ENCODE data around the gene DNAJC4. TPM values are rescaled to one million over a fixed set of nuclear protein-coding genes. Genes with fewer than 3 reads are reported as not detected.

The DNAJC4 gene
- total and polyA plus RNA-seq, 2 donors from 2014 or later = 31.1 to 102 TPM

GRCh38 chr11:64238999-64239398 is 8.7 kb downstream of the DNAJC4 start:
- Histone ChIP-seq H3K27ac (ENCODE audit: low read depth in 2 of 2, low read length in 2 of 2) (no peak overlapping the region), H3K4me3 (ENCODE audit: low read length in 3 of 3) (no peak overlapping the region), H3K9me3 (ENCODE audit: control insufficient read depth in 2 of 3, insufficient read depth in 1 of 3, low read length in 3 of 3) (no peaks in the 10 kb centered on the region), H3K9ac (ENCODE audit: low read length in 3 of 3) (no peak overlapping the region), H3K27me3 (ENCODE audit: control insufficient read depth, insufficient read depth, low read length) (no peaks in the 10 kb centered on the region), H3K4me1 (ENCODE audit: control insufficient read depth in 2 of 3, insufficient read depth in 2 of 3, low read depth in 1 of 3, low read length in 3 of 3) (peaks cover 0 to 33% (median 29%) of the 10 kb centered on the region in 3 donors), H3K36me3 (ENCODE audit: control insufficient read depth in 2 of 3, insufficient read depth in 3 of 3, low read length in 3 of 3) (peaks cover 0 to 16% (median 12%) of the 10 kb centered on the region in 3 donors)
- FAIRE-seq (no peak), DNase-seq (no peak)
- TF ChIP-seq, protein P1, sequence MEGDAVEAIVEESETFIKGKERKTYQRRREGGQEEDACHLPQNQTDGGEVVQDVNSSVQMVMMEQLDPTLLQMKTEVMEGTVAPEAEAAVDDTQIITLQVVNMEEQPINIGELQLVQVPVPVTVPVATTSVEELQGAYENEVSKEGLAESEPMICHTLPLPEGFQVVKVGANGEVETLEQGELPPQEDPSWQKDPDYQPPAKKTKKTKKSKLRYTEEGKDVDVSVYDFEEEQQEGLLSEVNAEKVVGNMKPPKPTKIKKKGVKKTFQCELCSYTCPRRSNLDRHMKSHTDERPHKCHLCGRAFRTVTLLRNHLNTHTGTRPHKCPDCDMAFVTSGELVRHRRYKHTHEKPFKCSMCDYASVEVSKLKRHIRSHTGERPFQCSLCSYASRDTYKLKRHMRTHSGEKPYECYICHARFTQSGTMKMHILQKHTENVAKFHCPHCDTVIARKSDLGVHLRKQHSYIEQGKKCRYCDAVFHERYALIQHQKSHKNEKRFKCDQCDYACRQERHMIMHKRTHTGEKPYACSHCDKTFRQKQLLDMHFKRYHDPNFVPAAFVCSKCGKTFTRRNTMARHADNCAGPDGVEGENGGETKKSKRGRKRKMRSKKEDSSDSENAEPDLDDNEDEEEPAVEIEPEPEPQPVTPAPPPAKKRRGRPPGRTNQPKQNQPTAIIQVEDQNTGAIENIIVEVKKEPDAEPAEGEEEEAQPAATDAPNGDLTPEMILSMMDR (IDR thresholded peaks at IDR 0.05; ENCODE audit: borderline replicate concordance, extremely low read depth, insufficient read depth) = no peak
- intact Hi-C loops (cut with DNase I) = no loop called here

- TF ChIP-seq, protein P1 (IDR thresholded peaks at IDR 0.05; ENCODE audit: borderline replicate concordance, extremely low read depth, insufficient read depth) = no peak
- DNase-seq (no peak), FAIRE-seq (no peak)
- Histone ChIP-seq H3K27me3 (ENCODE audit: control insufficient read depth, insufficient read depth, low read length) (no peaks in the 10 kb centered on the region), H3K36me3 (ENCODE audit: control insufficient read depth in 2 of 3, insufficient read depth in 3 of 3, low read length in 3 of 3) (peaks cover 0 to 18% (median 12%) of the 10 kb centered on the region in 3 donors), H3K9me3 (ENCODE audit: control insufficient read depth in 2 of 3, insufficient read depth in 1 of 3, low read length in 3 of 3) (no peaks in the 10 kb centered on the region), H3K4me1 (ENCODE audit: control insufficient read depth in 2 of 3, insufficient read depth in 2 of 3, low read depth in 1 of 3, low read length in 3 of 3) (peaks cover 0 to 33% (median 29%) of the 10 kb centered on the region in 3 donors), H3K27ac (ENCODE audit: low read depth in 2 of 2, low read length in 2 of 2) (peak overlapping the region; percentile 100), H3K4me3 (ENCODE audit: low read length in 3 of 3) (peak overlapping the region in 2 of 3 donors; percentile 79 to 91), H3K9ac (ENCODE audit: low read length in 3 of 3) (peak overlapping the region in 2 of 3 donors; percentile 97 to 100)
- intact Hi-C loops (cut with DNase I) = no loop called here
These were observed 9.5 kb downstream of the DNAJC4 start for GRCh38 chr11:64239662-64240434.

DNA sequence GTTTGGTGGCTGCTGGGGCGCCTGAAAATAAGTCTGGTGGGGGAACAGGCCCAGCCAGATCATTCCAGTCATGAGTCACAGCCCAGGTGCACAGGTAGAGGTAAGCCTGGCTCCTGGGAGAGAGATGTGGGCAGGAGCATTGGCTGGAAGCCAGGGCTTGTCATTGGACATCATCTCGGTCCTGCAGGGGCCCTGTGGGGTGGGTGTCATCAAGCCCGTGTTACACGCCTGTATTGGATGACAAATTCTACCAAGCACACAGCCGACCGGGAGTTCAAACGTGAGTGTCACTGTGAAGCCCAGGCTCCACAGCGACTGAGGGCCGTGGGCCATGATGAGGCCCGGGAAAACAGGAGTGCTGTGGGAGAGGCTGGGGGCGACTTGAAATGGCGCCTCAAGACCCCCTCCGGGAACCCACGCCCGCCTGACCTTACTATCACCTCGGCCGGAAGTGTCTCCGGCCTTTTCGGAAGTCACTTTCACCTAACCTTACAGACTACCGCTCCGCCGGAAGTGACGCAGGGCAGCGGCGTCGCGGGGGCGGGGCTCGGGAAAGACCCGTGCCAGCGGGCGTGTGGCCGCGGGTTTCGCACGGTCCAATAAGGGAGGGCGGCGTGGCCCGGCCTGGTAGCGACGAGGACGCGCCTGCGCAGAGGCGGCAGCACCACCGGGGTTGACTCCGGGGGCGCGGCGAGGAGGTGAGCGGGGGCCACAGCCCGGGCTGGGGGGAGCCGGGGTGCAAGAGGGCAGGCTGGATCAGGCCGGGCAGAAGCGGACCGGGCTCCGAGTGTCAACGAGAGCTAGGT is 10.3 kb downstream of the DNAJC4 start, which contains the start of gene FKBP2:
Gene FKBP2, plus strand, starts transcription at position 661 of the 806 bp plus-strand sequence. CDS start 1,293 bp downstream, outside the sequence.
- intact Hi-C loops (cut with DNase I) = no loop called here
- DNase-seq (peak; percentile 98 to 100 (median 99)), FAIRE-seq (no peak)
- TF ChIP-seq, protein P1 (IDR thresholded peaks at IDR 0.05; ENCODE audit: borderline replicate concordance, extremely low read depth, insufficient read depth) = no peak
- Histone ChIP-seq H3K36me3 (ENCODE audit: control insufficient read depth in 2 of 3, insufficient read depth in 3 of 3, low read length in 3 of 3) (peaks cover 0 to 18% (median 12%) of the 10 kb centered on the region in 3 donors), H3K4me1 (ENCODE audit: control insufficient read depth in 2 of 3, insufficient read depth in 2 of 3, low read depth in 1 of 3, low read length in 3 of 3) (peaks cover 0 to 37% (median 26%) of the 10 kb centered on the region in 3 donors), H3K9me3 (ENCODE audit: control insufficient read depth in 2 of 3, insufficient read depth in 1 of 3, low read length in 3 of 3) (no peaks in the 10 kb centered on the region), H3K27ac (ENCODE audit: low read depth in 2 of 2, low read length in 2 of 2) (peak within 1 kb of the TSS; percentile 100), H3K9ac (ENCODE audit: low read length in 3 of 3) (peak within 1 kb of the TSS; percentile 60 to 100 (median 97)), H3K27me3 (ENCODE audit: control insufficient read depth, insufficient read depth, low read length) (no peaks in the 10 kb centered on the region), H3K4me3 (ENCODE audit: low read length in 3 of 3) (peak within 1 kb of the TSS; percentile 53 to 91 (median 79))
